Liver (tissue), 3 donors: Measurements from ENCODE around the gene SRSF2.

Experiments
- ATF3 ChIP-seq: IDR thresholded peaks from 2 replicates; pipeline ENCODE4 v1.6.1; 2016; ENCODE audit warnings: antibody characterized with exemption
- CTCF ChIP-seq: fragments of 150-350 bp; IDR thresholded peaks from 2 replicates; pipeline ENCODE4 v1.5.1; 2017; ENCODE audit warnings: improper control_type of control experiment, low read depth, low read length; ENCODE audit not compliant: missing input control
- EGR1 ChIP-seq, 2 donors: IDR thresholded peaks; 2 replicates each; pipeline ENCODE4 v1.6.1; 2016 to 2018; ENCODE audit warnings: antibody characterized with exemption in 2 of 2, low read depth in 2 of 2
- FOXA1 ChIP-seq: IDR thresholded peaks from 2 replicates; pipeline ENCODE4 v1.6.1; 2016; ENCODE audit warnings: antibody characterized with exemption
- FOXA2 ChIP-seq: IDR thresholded peaks from 2 replicates; pipeline ENCODE4 v1.6.1; 2016; ENCODE audit warnings: antibody characterized with exemption
- GABPA ChIP-seq, 2 donors: IDR thresholded peaks in 1 of 2; conservative IDR thresholded peaks in 1 of 2; 2 replicates each; pipeline ENCODE4 v1.6.1; 2016; ENCODE audit warnings: antibody characterized with exemption in 2 of 2, mild to moderate bottlenecking in 1 of 2, moderate library complexity in 1 of 2
- MAX ChIP-seq: IDR thresholded peaks from 2 replicates; pipeline ENCODE4 v1.6.1; 2016; ENCODE audit warnings: antibody characterized with exemption
- RAD21 ChIP-seq, 2 donors: IDR thresholded peaks; 2 replicates each; pipeline ENCODE4 v1.6.1; 2016; ENCODE audit warnings: antibody characterized with exemption in 2 of 2, mild to moderate bottlenecking in 2 of 2
- REST ChIP-seq: IDR thresholded peaks from 2 replicates; pipeline ENCODE4 v1.6.1; 2016; ENCODE audit warnings: antibody characterized with exemption, mild to moderate bottlenecking
- SP1 ChIP-seq: IDR thresholded peaks from 2 replicates; pipeline ENCODE4 v1.6.1; 2018; ENCODE audit warnings: antibody characterized with exemption, mild to moderate bottlenecking
- TAF1 ChIP-seq: conservative IDR thresholded peaks from 2 replicates; pipeline ENCODE4 v1.6.1; 2016; ENCODE audit warnings: antibody characterized with exemption, mild to moderate bottlenecking
- YY1 ChIP-seq: IDR thresholded peaks from 2 replicates; pipeline ENCODE4 v1.6.1; 2016; ENCODE audit warnings: antibody characterized with exemption, mild to moderate bottlenecking
- ZBTB33 ChIP-seq: IDR thresholded peaks from 2 replicates; pipeline ENCODE4 v1.6.1; 2016; ENCODE audit warnings: antibody characterized with exemption
- donor health status: healthy.
- donor health status: healthy.

- no peak for TF ChIP-seq YY1
- no peak for TF ChIP-seq ATF3
- no peak for TF ChIP-seq FOXA2
- no peak for TF ChIP-seq CTCF
- TF ChIP-seq GABPA (IDR thresholded peaks at IDR 0.05 in 1 of 2, conservative IDR thresholded peaks at IDR 0.05 in 1 of 2), result no peak
- TF ChIP-seq MAX, result no peak
- no peak for TF ChIP-seq ZBTB33
- TF ChIP-seq REST, result no peak
- no peak for TF ChIP-seq EGR1 (IDR thresholded peaks at IDR 0.05; ENCODE audit: low read depth in 2 of 2)
- TF ChIP-seq FOXA1, result no peak
- TF ChIP-seq RAD21 (IDR thresholded peaks at IDR 0.05), result no peak
- TF ChIP-seq SP1, result no peak
- no peak for TF ChIP-seq TAF1
Observed at GRCh38 chr17:76718516-76718915, 18.6 kb downstream of the SRSF2 start.
